CD4-positive, alpha-beta T cell (primary cell): ENCODE measurements around the gene EGFR. TPM values are rescaled to one million over a fixed set of nuclear protein-coding genes. Genes with fewer than 3 reads are reported as not detected.

ENCODE experiments used
- ATAC-seq: fragments of 200-7000 bp; cut with Tn5 transposase; one replicate; pipeline ENCODE4 v1.10.0; 2022; ENCODE audit warnings: mild to moderate bottlenecking; ENCODE audit not compliant: poor library complexity
- CTCF ChIA-PET: fragments of 350-600 bp; sonication (Branson Sonifier 250); formaldehyde crosslinking; loops from one replicate; lab custom pipeline; 2021; ENCODE audit warnings: antibody characterized with exemption, inconsistent platforms; lab: Charles Lee
- POLR2A ChIA-PET: fragments of 350-600 bp; sonication (Branson Sonifier 250); formaldehyde crosslinking; loops from one replicate; lab custom pipeline; 2021; ENCODE audit warnings: antibody characterized with exemption, inconsistent platforms; lab: Charles Lee
- DNase-seq, 14 experiments: peaks; one replicate each; pipeline ENCODE4 v3.0.0-alpha.2; 2013 to 2020; ENCODE audit warnings: mixed read lengths in 2 of 14
- H3K27ac ChIP-seq, 2 donors: one replicate each; pipeline versions ENCODE4 v1.5.1 to v1.7.0; 2013; ENCODE audit warnings: low read length in 2 of 2, low read depth in 1 of 2, mild to moderate bottlenecking in 1 of 2
- H3K27me3 ChIP-seq, 2 experiments: 1 replicate in 1 of 2; 2 replicates in 1 of 2; pipeline versions ENCODE4 v1.6.1 to v1.7.0; 2013; ENCODE audit warnings: low read length in 2 of 2, control low read depth in 1 of 2, mild to moderate bottlenecking in 1 of 2, moderate library complexity in 1 of 2; ENCODE audit not compliant: insufficient read depth in 2 of 2, control insufficient read depth in 1 of 2
- H3K36me3 ChIP-seq: one replicate; pipeline ENCODE4 v1.6.1; 2013; ENCODE audit warnings: low read length, control low read depth; ENCODE audit not compliant: insufficient read depth
- H3K4me1 ChIP-seq: one replicate; pipeline ENCODE4 v1.6.1; 2013; ENCODE audit warnings: low read length, control low read depth; ENCODE audit not compliant: insufficient read depth
- H3K4me3 ChIP-seq: one replicate; pipeline ENCODE4 v1.5.1; 2013; ENCODE audit warnings: mild to moderate bottlenecking, low read length, moderate library complexity
- H3K9me3 ChIP-seq, 2 experiments: 1 replicate in 1 of 2; 2 replicates in 1 of 2; pipeline versions ENCODE4 v1.6.1 to v1.7.0; 2013; ENCODE audit warnings: low read length in 2 of 2, mild to moderate bottlenecking in 2 of 2, control low read depth in 1 of 2, moderate library complexity in 1 of 2; ENCODE audit not compliant: control insufficient read depth in 1 of 2, insufficient read depth in 1 of 2
- H3K27ac Mint-ChIP-seq: one replicate; pipeline ENCODE4 v1.8.0; 2020; ENCODE audit warnings: mixed read lengths
- H3K27me3 Mint-ChIP-seq: one replicate; pipeline ENCODE4 v1.8.0; 2021; ENCODE audit warnings: mixed read lengths
- H3K36me3 Mint-ChIP-seq: one replicate; pipeline ENCODE4 v1.8.0; 2021; ENCODE audit warnings: low read depth, mixed read lengths
- H3K4me1 Mint-ChIP-seq: one replicate; pipeline ENCODE4 v1.8.0; 2021; ENCODE audit warnings: low read depth, mixed read lengths
- H3K4me3 Mint-ChIP-seq: one replicate; pipeline ENCODE4 v1.8.0; 2020; ENCODE audit warnings: mild to moderate bottlenecking, mixed read lengths
- H3K9me3 Mint-ChIP-seq: one replicate; pipeline ENCODE4 v1.8.0; 2020; ENCODE audit warnings: mixed read lengths
- intact Hi-C, 2 experiments: fragments of 100-400 bp; cut with DNase I in 1 of 2; cut with micrococcal nuclease in 1 of 2; formaldehyde crosslinking; loops; one replicate each; pipeline versions ENCODE4 v1.15.1 to v1.9.0; 2023 to 2025; cut with DNase I, micrococcal nuclease
- total RNA-seq, 174 experiments: library from RNA in 2 of 174; stranded (reverse) in 2 of 174; gene quantifications; one replicate each; pipeline ENCODE4 v1.2.3 and lab custom pipeline; 2021 to 2026
- TF ChIP-seq, protein P1 (sequence below): fragments of 200-600 bp; IDR thresholded peaks from one replicate; pipeline ENCODE4 v1.8.0; 2022; ENCODE audit warnings: antibody characterized with exemption, mild to moderate bottlenecking

EGFR gene
- total RNA-seq, 2 experiments from 2014 or later = not detected

DNA sequence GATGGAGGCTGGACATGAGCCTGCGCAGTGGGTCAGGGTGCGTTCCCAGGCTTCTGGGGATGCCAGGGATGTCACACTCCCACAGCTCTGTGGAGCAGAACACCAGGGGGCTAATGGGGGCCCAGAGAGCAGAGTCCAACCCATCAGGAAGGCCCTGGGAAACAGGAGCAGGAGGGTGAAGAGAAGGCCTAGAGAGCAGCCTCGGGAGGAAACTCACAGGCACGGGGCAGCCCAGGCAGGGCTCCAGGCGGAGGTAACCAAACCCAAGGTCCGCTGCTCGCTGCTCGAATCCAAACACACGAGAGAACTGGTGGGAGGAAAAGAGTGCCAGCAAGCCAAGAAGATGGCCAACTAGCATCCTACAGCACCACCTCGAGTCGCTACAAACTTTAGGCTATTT lies 215.6 kb downstream of the EGFR start:
- Histone ChIP-seq H3K4me1 (no peaks in the 10 kb centered on the region), H3K4me3 (no peak overlapping the region), H3K36me3 (no peaks in the 10 kb centered on the region), H3K27ac (no peak overlapping the region), H3K27me3 (peaks cover 7 to 12% of the 10 kb centered on the region in 2 experiments), H3K9me3 (peaks cover 0 to 4% of the 10 kb centered on the region in 2 experiments)
- Mint-ChIP-seq H3K4me3 (no peak overlapping the region), H3K9me3 (peaks cover 7% of the 10 kb centered on the region), H3K36me3 (no peaks in the 10 kb centered on the region), H3K27me3 (peaks cover 46% of the 10 kb centered on the region), H3K27ac (no peak overlapping the region), H3K4me1 (no peaks in the 10 kb centered on the region)
- TF ChIP-seq, protein P1, sequence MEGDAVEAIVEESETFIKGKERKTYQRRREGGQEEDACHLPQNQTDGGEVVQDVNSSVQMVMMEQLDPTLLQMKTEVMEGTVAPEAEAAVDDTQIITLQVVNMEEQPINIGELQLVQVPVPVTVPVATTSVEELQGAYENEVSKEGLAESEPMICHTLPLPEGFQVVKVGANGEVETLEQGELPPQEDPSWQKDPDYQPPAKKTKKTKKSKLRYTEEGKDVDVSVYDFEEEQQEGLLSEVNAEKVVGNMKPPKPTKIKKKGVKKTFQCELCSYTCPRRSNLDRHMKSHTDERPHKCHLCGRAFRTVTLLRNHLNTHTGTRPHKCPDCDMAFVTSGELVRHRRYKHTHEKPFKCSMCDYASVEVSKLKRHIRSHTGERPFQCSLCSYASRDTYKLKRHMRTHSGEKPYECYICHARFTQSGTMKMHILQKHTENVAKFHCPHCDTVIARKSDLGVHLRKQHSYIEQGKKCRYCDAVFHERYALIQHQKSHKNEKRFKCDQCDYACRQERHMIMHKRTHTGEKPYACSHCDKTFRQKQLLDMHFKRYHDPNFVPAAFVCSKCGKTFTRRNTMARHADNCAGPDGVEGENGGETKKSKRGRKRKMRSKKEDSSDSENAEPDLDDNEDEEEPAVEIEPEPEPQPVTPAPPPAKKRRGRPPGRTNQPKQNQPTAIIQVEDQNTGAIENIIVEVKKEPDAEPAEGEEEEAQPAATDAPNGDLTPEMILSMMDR = no peak
- DNase-seq = no peak
- ATAC-seq = no peak
- ChIA-PET POLR2A (no interaction called here), CTCF (no interaction called here)
- intact Hi-C loops = no loop called here

DNA sequence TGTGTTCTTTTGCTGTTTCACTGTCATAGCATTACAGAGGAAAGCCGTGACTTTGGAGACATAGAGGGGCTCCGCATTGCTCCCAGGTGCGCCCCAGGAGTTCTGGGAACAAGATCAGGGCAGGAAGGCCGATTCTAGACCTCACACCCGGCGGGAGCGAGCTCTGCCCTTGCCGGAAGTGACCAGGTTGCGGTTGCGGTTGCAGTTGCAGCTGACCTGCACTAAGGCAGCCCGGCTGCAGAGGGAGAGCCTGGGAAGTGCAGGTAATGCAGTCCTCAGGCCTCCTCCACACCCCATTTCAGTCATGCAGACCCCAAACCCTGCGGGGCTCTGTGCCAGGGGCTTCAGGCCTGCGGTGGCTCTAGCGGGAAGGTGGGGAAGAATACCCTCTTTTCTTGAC lies 216.3 kb downstream of the EGFR start:
- ATAC-seq (no peak), DNase-seq (no peak)
- H3K27ac ChIP-seq = no peak overlapping the region
- Mint-ChIP-seq H3K4me3 (no peak overlapping the region), H3K36me3 (no peaks in the 10 kb centered on the region), H3K27ac (no peak overlapping the region), H3K27me3 (peaks cover 40% of the 10 kb centered on the region), H3K4me1 (no peaks in the 10 kb centered on the region), H3K9me3 (peaks cover 4% of the 10 kb centered on the region)
- ChIA-PET CTCF (no interaction called here), POLR2A (no interaction called here)
- peaks cover 0 to 8% of the 10 kb centered on the region in 2 experiments for H3K9me3 ChIP-seq
- intact Hi-C loops = no loop called here
- peaks cover 7 to 12% of the 10 kb centered on the region in 2 experiments for H3K27me3 ChIP-seq
- no peaks in the 10 kb centered on the region for H3K36me3 ChIP-seq
- no peaks in the 10 kb centered on the region for H3K4me1 ChIP-seq
- TF ChIP-seq, protein P1 = no peak
- no peak overlapping the region for H3K4me3 ChIP-seq

DNA sequence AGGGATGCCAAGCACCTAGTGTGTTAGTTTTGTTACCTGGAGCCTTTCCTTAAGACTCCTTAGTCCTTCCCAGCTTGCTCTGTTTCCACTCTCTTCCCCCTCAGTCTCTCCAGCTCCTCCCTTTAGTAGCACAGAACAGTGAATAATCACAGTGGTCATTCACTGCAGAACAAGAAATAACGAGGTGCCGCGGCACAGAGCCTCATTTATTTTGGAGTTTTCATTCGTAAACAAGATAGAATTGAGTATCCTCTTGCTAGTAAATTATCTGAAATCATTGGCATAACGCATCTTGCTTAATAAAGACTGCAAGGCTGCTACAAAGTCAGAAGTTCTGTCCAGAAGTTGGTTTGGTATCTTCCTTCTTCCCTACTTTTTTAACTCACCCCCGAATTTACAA lies 217.0 kb downstream of the EGFR start:
- peaks cover 33% of the 10 kb centered on the region for H3K27me3 Mint-ChIP-seq
- DNase-seq = no peak

More for the DNA sequence above, 217.0 kb downstream of the EGFR start:
- Mint-ChIP-seq H3K4me3 (no peak overlapping the region), H3K9me3 (no peaks in the 10 kb centered on the region), H3K36me3 (no peaks in the 10 kb centered on the region), H3K4me1 (no peaks in the 10 kb centered on the region), H3K27ac (no peak overlapping the region)
- peaks cover 7 to 12% of the 10 kb centered on the region in 2 experiments for H3K27me3 ChIP-seq
- TF ChIP-seq, protein P1 = no peak
- no peak overlapping the region for H3K27ac ChIP-seq
- H3K4me1 ChIP-seq = no peaks in the 10 kb centered on the region
- ChIA-PET POLR2A (no interaction called here), CTCF (no interaction called here)
- H3K36me3 ChIP-seq = no peaks in the 10 kb centered on the region
- ATAC-seq = no peak
- peaks cover 0 to 8% of the 10 kb centered on the region in 2 experiments for H3K9me3 ChIP-seq
- intact Hi-C loops = no loop called here
- no peak overlapping the region for H3K4me3 ChIP-seq
